ENCODE results near the gene LPP. TPM values are rescaled to one million over a fixed set of nuclear protein-coding genes. Genes with fewer than 3 reads are reported as not detected.
"Not testable (repeated sequence)": the region's sequence is repeated elsewhere in the genome, so short reads cannot be mapped to it uniquely, and the experiment has no call there.

LPP gene
- total RNA-seq, 1 donor from 2014 or later: 79.6 TPM

DNA sequence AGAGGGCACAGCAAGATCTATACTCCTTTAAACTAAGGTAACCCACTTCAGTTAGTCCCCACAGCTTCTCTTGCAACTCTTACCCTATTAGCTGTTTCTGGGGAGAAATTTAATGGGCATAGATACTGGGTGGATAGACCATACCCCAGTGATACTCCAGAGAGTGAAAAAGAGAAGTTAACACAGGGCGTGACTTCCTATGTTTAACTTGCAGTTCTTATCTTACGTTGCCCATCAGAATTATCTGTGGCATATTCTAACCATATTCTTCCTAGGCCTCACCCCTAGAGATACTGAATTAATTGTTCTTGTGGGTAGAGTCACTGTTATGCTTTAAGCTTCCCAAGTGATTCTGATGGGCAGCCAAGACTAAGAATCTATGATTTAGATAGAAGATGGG lies 532.4 kb downstream of the LPP start:
- intact Hi-C loops (cut with micrococcal nuclease): no loop called here

DNA sequence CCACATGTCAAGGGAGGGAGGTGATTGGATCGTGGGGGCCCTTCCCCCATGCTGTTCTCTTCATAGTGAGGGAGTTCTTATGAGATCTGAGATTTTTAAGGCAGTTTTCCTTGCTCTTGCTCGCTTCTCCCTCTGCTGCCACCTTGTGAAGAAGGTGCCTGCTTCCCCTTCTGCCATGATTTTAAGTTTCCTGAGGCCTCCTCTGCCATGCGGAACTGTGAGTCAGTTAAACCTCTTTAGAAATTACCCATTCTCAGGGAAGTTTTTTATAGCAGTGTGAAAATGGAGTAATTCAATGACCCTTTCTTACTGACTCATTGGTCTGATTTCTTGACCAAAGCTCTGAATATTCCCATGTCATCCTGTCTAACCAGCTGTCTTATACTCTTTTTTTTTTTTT lies 533.4 kb downstream of the LPP start:
- intact Hi-C loops (cut with micrococcal nuclease): no loop called here

DNA sequence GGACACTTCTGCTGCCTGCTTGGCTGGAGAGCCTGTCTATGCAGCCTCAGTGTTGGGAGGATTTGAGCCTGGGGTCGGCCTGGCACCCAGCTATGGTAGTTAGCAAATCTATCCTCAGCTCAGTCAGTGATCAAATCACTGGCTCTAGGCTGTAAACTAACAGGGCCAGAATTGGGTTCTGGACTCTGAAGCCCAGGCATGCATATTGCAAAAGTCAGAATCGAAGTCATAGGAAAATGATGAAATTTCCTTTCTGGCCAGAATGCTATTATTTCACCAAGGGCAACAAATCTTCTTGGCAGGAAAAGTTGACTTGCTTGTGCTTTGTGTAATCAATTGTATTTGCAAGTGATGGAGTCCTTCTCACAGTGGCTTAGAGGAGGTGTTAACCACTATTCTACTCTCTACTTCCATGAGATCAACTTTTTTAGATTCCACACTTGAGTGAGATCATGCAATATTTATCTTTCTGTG lies 535.2 kb downstream of the LPP start:
- intact Hi-C loops (cut with micrococcal nuclease): no loop called here

DNA sequence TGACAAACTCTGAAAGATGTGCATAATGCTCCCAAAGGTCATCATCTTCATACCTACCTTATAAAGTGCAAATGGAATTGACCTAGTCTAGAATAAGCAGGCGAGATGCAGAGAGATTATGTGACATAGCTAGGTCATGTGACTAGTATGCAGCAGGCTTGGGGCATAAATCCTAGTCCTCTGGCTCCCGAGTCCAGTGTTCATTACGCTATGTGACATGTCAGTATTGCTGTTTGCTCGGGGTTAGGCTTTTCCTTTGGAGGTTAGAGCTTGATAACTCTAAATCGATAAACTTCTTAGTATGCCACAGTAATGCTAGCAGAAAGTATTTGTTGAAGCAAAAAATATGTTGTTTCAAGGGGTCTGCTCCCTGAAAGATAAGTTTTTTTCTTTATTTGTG lies 536.1 kb downstream of the LPP start:
- intact Hi-C loops (cut with micrococcal nuclease): no loop called here

DNA sequence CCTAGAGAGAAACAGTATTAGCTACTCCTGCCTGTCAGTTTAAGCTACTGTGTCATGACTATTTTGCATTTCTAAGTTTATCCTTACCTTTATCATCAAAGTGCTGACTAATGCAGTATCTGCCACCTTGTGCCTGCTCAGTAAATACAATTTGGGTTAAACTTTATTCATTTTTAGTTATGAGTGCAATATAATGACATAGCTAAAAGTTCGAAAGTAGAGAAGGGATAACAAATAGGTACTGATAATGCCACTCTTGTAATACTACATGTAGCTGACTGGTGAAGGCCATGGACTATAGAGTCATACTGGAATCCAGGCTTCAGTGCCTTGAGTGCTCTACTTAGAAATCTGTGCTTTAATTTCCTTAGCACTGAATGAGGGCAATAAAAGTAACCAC lies 537.0 kb downstream of the LPP start:
- intact Hi-C loops (cut with micrococcal nuclease): no loop called here

DNA sequence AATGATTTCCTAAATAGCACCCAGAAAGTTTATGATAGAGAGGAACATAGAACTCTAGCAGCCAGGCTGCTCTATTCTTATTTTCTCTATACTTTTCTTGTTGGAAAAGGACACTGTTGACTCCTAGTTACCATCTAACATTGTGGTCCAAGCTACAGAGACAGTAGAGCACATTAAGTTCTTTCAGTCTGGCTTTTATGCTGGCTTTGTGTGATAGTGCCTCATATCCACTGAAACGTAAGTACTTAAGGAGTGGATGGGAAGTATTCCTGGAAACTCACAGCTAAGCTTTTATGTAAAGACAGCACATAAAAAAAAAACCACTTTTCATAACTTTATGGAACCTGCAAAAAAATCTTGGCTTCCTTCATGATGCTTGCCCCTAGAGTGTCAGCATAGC lies 537.7 kb downstream of the LPP start:
- intact Hi-C loops (cut with micrococcal nuclease): no loop called here

DNA sequence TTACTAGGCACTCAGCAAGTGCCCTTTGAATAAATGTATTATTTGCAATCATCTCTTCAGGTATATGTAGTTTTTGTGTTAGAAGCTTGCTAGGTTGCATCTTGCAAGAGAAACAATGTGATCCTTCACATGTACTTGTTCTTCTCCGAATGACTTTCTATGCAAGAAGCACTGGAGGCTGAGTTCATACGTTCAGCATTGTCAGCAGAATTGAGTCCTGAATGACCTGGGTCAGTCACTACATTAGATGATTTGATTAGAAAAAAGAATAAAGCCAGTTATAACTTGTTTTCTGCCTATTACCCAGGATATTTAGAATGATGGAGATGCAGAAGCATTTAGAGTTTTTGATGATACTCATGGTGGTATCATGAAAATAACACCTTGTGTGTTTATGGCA lies 538.7 kb downstream of the LPP start:
- intact Hi-C loops (cut with micrococcal nuclease): no loop called here

DNA sequence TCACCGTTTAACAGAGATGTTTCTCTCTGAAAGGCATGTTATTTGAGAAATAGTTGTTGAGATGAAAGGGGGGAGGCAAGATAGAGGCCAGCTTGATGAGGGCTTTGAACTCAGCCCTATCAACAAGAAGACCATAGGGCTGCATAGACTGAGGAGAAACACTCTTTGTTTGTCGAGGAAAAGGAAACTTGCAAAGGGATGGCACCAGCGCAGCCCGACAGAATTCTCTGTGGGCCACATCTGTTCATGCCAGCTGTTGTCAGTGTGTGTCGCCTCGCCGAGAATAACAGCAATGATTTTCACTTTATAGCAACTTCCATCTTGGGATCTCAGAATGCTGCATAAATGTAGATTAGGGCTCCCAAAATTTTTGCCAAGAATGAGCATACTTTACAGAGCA lies 539.5 kb downstream of the LPP start:
- intact Hi-C loops (cut with micrococcal nuclease): no loop called here

DNA sequence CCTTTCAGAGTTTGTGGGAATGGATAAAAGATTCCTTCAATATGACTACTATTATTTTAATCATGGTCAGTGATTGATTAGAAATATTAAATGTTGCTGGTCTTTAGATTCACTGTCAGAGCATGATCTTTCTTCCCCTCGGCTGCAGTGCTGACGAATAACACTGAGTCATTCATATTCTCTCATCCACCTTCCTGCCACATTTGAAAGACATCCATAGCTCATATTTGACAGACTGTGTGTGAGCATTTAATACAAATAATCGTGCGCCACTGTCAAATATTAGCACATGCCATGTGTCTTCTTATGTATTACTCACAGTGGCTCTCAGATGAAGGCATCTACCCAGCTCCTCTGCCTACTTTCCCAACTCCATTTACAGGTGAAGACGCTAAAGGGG lies 541.3 kb downstream of the LPP start:
- intact Hi-C loops (cut with micrococcal nuclease): no loop called here

DNA sequence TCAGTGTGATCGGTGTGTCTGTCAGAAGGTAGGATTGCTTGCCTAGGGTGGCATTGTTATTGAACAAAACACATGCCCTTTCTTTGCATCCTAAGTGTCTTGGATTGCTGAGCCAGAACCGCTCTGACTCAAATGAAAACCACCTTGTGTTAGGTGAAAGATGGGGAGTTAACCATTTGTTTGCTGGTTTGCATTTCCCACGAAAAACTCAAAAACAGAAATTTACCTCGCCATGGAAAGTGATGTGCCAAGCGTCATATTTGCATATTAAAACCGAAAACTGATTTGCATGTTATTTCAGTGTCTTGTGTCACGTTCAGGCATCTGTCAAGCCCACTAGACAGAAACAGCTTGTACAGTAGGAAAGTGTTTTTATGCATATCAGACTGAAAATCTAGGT lies 543.2 kb downstream of the LPP start:
- intact Hi-C loops (cut with micrococcal nuclease): no loop called here

DNA sequence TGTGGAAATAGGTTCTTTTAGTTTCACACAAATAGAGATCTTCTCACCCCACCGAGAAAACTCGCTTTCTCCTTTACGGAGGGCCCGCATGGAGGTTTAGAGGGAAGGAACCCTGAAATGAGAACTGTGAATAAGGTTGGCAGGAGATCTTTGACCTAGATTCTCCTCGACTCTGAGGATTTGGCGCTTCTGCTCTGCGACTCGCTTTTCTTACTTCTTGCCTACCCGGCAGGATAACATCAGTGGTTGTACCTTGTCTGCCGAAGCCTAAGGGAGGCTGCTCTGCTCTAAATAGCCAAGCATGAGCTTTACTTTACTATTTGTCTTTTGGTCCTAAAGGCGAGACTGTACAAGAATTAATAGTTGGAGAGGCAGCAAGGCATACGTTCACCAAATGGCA lies 544.5 kb downstream of the LPP start:
- intact Hi-C loops (cut with micrococcal nuclease): no loop called here

DNA sequence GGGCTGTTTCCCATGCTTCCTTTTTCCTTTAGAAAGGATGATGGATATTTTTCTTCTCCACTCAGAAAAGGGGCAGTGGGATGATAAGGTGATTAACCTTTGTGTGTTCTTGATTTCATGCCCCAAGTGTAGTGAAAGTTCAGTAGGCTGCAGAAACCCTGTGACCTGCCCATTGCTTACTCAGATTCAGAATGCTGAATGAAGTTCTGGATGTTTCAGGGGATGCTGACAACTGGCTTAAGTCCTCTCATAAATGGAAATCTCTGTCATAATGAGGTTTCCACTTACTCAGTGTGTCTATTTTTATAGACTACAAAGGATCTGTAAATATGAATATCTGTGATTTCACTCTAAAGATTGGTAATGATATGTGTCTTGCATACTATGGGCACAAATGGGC lies 546.5 kb downstream of the LPP start:
- intact Hi-C loops (cut with micrococcal nuclease): no loop called here

DNA sequence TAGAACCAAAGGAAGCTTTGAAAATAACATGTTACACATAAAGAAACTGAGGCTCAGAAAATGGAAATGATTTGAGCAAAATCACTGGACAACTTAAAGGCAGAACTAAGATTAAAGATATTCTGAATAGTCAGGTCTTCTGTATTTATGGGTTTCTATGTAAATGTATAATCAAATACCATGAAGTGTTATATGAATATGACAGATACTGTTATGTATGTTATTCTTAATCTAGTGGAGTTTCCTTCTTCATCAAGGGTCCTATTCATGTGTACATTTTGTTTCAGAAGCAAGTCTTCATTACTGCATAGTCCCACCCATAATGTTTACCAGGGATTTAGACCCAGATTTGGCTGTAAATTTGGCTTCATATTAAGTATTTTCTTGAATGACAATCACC lies 547.0 kb downstream of the LPP start:
- intact Hi-C loops (cut with micrococcal nuclease): no loop called here

DNA sequence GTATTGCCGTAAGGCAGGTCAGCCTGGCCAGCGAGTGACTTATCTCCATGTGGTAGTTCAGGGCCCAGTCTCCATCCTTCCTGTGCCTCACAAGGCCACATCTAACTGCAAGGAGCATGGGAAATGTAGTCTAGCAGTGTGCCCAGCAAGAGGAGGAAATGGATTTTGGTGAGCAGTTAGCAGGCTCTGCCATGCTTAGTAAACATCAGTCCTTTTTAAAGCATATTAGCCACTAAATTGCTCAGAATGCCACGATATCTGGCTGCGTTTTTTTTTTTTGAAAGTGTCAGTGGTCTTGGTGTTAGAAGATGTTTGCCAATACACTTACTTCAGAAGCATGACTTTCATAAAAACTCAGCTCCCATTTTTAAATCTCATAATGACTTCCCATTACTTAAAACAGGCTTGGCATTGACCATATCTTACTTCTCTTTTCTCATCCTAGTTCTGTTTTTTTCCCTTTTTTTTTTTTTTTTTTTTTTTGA lies 547.6 kb downstream of the LPP start:
- intact Hi-C loops (cut with micrococcal nuclease): no loop called here

DNA sequence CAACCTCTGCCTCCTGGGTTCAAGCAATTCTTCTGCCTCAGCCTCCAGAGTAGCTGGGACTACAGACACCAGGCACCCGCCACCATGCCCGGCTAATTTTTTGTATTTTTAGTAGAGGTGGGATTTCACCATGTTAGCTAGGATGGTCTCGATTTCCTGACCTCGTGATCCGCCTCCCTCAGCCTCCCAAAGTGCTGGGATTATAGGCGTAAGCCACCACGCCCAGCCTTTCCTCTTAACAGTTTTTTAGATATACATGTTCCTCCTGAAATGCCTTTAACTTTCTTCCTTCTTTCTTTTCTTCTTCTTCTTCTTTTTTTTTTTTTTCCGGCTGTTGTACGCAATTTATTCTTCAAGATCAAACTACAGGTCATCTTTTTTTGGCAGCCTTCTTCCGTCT lies 548.1 kb downstream of the LPP start:
- intact Hi-C loops (cut with micrococcal nuclease): not testable (repeated sequence)

DNA sequence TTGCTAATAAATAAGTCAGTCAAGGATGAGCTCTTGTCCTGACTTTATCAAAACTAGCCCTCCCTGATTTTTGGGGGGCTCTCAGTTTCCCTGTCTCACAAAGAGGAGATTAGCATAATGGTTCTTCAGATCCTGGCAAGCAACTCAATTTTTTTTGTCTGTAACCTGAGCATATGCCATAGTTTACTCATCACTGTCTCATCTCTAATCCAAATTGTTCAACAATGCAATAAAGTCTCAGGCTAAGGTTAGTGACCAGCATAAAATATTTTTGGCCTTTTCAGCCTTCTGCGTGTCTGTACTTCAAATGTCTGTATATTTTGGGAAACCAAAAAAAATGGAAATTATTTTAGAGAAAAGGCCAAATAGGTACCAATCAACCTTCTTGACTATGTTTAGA lies 552.2 kb downstream of the LPP start:
- intact Hi-C loops (cut with micrococcal nuclease): no loop called here

DNA sequence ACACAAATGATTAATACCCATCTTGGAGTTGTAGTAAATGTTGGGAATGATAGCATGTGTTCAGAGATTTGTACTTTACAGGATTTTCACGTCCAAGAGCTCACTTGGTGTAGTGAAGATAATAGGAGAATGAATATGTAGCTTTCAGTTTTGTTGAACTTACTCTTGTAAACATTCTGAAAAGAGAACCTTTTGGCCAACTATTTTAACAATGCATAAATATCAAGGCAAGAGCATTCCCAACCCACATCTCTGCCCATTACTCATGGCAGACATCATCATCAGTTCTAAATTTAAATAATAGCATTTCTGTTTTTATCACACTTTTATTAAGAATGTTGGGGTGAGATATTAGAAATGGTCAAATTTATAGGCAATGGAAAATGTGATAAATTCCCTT lies 552.6 kb downstream of the LPP start:
- intact Hi-C loops (cut with micrococcal nuclease): no loop called here

DNA sequence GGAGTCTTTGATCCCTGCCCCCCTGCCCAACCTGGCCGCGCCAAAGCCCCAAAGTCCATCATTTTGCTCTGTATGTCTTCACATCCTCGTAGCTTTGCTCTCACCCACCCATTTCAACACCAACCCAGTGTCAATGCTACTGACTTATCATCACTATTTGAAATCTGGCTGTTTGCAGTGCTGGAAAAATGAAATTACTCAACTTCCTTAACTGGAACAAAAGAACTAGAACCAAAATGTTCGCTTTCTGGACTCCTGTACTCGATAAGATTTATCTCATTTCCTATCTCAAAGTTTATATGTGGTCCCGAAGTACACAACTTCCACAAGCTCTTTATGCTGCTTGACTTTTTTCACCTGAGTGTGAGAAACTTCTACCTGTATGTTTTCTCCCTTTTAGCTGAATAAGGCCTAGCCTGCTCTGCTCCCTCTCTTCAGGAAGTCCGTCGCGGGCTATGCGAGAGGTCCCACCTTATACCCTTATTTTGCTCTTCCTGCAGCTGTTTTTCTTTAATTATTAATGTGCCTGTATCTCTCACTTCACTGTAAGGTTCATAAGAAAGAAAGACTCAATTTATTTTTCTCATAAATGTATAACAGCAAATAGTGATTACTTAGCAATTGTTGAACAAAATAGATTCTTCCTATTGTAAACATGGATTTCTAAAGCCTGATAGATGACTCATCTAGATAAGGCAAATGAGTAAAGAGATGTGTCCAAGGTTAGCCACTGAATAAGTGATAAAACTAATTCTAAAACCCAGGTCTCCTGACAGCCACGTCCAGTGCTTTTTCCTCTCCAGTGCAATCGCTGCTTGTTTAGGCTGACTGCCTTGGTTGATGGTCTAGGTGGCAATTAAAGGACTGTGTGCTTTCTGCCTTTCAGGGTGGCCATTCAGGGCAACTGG lies 553.7 kb downstream of the LPP start:
- intact Hi-C loops (cut with micrococcal nuclease): no loop called here

DNA sequence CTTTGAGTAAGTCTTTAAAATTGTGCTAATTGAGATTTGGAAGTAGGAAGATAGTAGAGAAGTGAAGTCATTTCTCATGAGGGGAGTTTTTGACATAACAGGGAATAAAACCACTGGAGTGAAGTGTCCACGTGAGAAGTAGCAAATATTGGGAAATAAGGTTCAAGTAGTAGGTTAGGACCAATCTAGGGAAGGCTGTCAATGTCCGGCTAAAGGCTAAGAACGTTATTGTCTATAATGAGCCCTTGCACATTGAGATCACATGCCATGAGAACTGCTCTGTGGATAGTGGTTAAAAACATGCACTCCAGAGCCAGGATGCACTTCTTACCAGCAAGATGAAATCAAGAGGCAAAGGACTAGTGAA lies 557.9 kb downstream of the LPP start:
- intact Hi-C loops (cut with micrococcal nuclease): no loop called here

DNA sequence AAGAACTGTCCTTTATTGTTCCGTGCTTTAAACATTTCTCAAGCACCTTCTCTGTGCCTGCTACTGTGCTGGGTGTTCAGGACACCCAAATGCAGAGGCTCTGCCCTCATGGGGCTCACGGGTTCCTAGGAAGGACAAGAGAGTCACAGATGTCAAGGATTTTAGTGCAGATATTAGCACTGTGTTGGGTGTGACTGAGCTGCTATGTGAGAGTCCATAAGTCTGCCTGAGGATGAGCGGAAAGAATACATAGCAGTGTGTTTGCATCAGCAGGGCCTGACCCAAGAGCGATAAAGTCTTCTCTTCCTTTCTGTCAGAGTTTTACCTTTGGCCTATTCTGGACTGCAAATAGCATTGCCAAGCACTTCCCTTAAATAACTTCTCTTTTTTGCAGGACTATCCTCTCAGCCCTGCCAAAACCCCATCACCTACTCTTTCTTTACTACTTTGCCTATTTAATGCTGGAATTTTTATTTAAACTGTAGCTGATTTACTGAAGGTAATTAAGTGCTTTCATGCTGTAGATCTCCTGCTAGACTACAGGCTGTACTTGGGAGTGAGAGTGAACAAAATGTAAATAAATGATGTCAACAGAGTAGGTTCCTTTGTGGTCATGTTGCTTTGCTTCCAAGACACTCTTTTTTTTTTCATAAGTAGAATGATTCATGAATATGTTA lies 558.4 kb downstream of the LPP start:
- intact Hi-C loops (cut with micrococcal nuclease): no loop called here

DNA sequence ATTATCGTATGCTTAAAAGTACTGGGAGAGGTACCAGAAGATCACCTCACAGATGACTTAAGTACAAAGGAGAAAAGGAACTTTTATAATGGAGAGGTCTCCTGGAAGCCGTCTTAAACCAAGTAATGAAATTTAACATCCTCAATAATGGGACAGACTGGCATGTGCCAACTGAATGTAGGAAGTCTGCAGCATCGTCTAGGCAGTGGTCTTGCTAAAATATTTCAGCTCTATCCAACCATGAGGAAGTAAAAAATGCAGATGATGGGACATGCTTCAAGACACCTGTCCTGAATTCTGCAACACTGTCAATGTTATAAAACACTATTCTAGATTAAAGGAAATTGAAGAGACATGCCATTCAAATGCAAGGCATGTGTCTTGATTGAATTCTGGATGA lies 559.0 kb downstream of the LPP start:
- intact Hi-C loops (cut with micrococcal nuclease): no loop called here

DNA sequence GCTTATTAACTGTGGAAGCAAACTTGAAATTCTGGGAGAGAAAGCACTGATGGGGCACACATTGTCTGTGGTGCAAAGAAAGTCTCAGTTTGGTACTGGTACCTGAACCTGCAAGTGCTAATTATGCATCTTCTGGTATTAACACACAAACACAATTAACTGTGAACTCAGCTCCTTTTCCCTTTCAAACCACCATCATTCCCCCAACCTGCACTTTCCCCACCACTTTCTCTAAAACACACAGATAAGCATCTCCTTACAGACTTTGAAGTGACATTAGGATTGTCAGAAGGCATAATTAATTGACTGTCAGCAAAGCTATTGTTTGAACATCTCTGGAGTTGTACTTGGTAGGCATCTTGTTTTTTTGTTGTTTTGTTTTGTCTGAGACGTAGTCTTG lies 565.6 kb downstream of the LPP start:
- intact Hi-C loops (cut with micrococcal nuclease): no loop called here

DNA sequence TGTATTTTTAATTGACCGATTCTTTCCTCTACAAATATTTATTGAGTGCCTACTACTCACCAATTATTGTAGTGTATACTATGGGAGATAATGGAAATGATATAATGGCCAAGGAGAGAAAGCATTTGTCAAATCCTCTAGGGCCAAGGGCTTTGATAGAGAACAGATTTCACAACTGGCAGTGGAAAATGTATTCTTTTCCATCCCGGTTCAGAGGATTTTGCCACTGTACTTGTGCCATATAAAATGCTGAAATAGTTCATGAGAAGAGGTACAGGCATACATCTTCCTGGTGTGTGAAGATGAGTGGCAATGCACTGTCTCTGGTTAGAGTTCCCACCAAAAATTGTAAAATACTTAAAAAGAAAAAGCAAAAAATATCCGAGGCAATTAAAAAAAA lies 566.3 kb downstream of the LPP start:
- intact Hi-C loops (cut with micrococcal nuclease): no loop called here

All from T-helper 2 cell treated with Interferon-gamma antibody and Interleukin-4, amounts not matched to agents 100 ng/mL and 5 ng/mL, for 36 hours (primary cell).